Stomach smooth muscle (tissue), 2 donors: ENCODE measurements around the gene TOX2.

Source experiments
- H3K27ac ChIP-seq: one replicate; pipeline ENCODE4 v1.7.0; 2013; ENCODE audit warnings: mild to moderate bottlenecking, low read length, inconsistent platforms
- H3K27me3 ChIP-seq, 2 donors: one replicate each; pipeline ENCODE4 v1.7.0; 2013; ENCODE audit warnings: low read length in 2 of 2; ENCODE audit not compliant: insufficient read depth in 2 of 2, control insufficient read depth in 1 of 2
- H3K36me3 ChIP-seq, 2 donors: one replicate each; pipeline ENCODE4 v1.7.0; 2013; ENCODE audit warnings: low read length in 2 of 2; ENCODE audit not compliant: control insufficient read depth in 2 of 2, insufficient read depth in 2 of 2
- H3K4me1 ChIP-seq: one replicate; pipeline ENCODE4 v1.7.0; 2013; ENCODE audit warnings: low read length; ENCODE audit not compliant: control insufficient read depth, insufficient read depth
- H3K4me3 ChIP-seq, 2 donors: one replicate each; pipeline ENCODE4 v1.7.0; 2013; ENCODE audit warnings: low read length in 2 of 2
- H3K9ac ChIP-seq, 2 donors: one replicate each; pipeline ENCODE4 v1.7.0; 2013; ENCODE audit warnings: low read length in 2 of 2, mild to moderate bottlenecking in 1 of 2
- H3K9me3 ChIP-seq, 2 donors: one replicate each; pipeline ENCODE4 v1.7.0; 2013; ENCODE audit warnings: low read length in 2 of 2; ENCODE audit not compliant: control insufficient read depth in 2 of 2
- donor health status: healthy.
- donor health status: Pancreatic carcinoma.

Gene TOX2

DNA sequence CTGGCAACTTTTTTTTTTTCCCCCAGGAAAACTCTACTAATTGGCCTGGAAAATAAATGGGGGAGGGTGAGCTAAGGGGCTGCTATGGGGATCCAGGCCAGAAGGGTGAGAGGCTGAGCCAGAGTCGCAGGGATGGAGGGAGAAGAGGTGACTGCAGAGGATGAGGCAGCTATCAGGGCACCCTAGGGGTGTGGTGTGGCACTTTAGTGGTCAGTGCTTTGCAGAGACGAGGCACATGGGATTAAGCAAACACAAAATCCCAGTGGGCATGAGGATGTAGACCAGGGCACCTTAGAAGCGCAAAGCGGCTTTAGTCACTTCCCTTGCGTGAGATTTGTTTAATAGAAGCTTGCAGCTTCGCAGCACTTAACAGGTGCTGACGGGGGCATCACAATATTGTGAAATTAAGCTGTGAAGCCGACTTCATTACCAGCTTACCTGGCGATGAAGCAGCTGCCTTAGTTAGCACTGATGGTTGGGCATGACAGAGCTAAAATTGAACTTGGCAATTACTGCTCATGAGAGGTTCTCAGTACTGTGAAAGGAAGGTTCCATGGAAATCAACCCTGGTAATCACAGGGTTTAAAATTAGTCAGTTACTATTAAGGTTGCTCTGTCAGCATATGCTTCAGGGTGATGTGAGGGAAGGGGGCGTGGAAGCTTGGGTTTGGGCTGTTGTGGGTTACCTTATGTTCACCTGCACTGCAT lies 26.0 kb downstream of the TOX2 start:
- H3K27ac ChIP-seq: no peak overlapping the region
- no peak overlapping the region for H3K4me3 ChIP-seq
- peaks cover 20% of the 10 kb centered on the region for H3K4me1 ChIP-seq
- no peaks in the 10 kb centered on the region for H3K36me3 ChIP-seq
- H3K27me3 ChIP-seq: no peaks in the 10 kb centered on the region
- H3K9me3 ChIP-seq: no peaks in the 10 kb centered on the region
- no peak overlapping the region for H3K9ac ChIP-seq

DNA sequence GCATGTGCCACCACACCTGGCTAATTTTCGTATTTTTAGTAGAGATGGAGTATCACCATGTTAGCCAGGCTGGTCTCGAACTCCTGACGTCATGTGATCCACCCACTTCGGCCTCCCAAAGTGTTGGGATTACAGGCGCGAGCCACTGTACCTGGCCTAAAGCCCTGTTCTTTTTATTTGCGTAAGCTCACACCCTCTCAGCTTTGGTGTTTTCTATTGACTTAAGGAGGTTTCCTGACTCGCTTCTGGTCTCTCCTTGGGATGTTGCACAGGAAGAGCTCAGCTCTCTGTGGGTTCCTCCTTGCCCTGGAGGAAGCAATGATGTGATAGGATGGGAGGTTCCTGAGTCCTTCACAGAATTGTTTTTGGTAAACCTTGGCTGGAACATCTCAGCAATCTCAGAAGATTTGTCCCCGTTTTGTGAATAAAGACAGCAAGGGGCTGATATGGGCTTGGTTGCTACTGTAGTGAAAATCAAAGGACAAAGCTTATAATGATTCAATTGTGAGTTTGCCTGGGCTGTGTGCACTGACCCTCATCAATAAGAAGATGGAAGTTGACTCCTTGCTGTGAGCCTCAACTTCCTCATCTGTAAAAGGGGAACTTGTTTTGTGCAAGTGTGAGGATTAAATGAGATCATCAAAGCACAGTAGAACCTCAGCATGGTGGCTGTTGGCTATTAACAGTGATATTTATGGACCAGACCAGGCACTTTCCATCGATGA lies 27.0 kb downstream of the TOX2 start:
- Histone ChIP-seq H3K4me1 (peaks cover 20% of the 10 kb centered on the region), H3K27ac (no peak overlapping the region)

DNA sequence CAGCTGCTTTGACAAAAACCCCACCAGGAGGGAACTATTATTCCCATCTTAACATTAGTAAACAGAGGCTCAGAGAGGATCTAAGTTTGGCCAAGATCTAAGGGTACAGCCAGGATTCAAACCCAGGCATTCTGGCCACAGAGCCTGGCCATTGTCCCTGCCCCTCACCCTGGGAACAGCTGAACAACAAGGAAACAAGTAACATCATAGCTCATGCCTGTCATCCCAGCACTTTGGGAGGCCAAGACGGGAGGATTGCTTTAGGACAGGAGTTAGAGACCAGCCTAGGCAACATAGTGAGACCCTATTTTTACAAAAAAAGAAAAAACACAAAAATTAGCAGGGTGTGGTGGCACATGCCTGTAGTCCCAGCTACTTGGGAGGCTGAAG lies 27.5 kb downstream of the TOX2 start:
- H3K36me3 ChIP-seq: no peaks in the 10 kb centered on the region
- H3K9ac ChIP-seq: no peak overlapping the region
- H3K27me3 ChIP-seq: peaks cover 0 to under 1% of the 10 kb centered on the region in 2 donors
- peaks cover 20% of the 10 kb centered on the region for H3K4me1 ChIP-seq
- no peak overlapping the region for H3K27ac ChIP-seq
- H3K9me3 ChIP-seq: no peaks in the 10 kb centered on the region
- no peak overlapping the region for H3K4me3 ChIP-seq

More for the DNA sequence above, 27.0 kb downstream of the TOX2 start:
- H3K9ac ChIP-seq: no peak overlapping the region
- H3K36me3 ChIP-seq: no peaks in the 10 kb centered on the region
- H3K9me3 ChIP-seq: no peaks in the 10 kb centered on the region
- no peak overlapping the region for H3K4me3 ChIP-seq
- H3K27me3 ChIP-seq: no peaks in the 10 kb centered on the region

DNA sequence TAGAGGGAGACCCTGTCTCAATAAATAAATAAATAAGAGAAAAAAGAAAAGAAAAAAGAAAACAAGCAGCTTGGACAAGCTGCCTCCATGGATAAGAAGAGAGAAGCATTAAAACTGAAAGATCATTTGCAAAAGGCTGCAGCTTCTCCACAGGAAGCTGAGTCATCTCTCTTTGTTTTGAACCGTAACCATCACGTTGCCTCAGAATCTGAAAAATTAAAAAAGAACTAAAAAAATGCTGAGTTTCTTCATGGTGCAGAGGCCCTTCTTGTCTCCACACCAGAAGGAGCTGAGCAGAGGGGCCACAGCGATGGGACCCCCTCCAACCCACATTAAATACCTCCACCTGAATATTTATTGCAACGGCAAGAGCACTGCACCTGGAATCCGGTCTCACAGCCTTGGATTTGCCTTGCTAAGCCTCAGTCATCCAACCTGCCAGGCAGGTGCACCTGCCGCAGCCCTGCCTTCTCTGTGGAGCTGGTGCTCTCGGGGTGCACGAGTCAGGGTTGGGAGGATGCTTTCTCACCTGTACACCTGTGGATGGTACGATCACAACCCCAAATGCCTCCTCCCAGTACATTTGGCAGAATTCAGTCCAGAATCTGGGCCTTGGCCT lies 28.1 kb downstream of the TOX2 start:
- no peak overlapping the region for H3K27ac ChIP-seq
- no peak overlapping the region for H3K4me3 ChIP-seq
- H3K9me3 ChIP-seq: no peaks in the 10 kb centered on the region
- no peaks in the 10 kb centered on the region for H3K36me3 ChIP-seq
- H3K9ac ChIP-seq: no peak overlapping the region
- H3K4me1 ChIP-seq: peaks cover 17% of the 10 kb centered on the region
- H3K27me3 ChIP-seq: peaks cover 0 to 2% of the 10 kb centered on the region in 2 donors

DNA sequence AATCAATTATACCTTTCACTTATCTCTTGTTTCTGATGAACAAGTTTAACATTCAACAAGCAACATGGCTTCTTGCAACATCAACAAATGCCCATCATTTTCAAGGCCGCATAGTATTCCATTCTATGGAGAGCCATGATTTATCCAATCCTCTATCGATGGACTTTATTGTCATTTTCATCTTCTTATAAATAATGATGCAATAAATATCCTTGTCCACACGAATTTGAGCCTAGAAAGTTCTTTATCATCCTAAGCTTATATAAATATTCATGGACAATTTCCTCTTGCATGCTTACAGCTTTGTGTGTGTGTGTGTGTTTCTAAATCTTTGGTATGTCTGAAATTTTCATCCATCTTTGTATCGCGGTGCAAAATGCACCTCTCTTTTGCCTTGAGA lies 29.1 kb downstream of the TOX2 start:
- H3K4me3 ChIP-seq: no peak overlapping the region
- no peaks in the 10 kb centered on the region for H3K9me3 ChIP-seq
- H3K27me3 ChIP-seq: peaks cover 0 to 2% of the 10 kb centered on the region in 2 donors
- no peak overlapping the region for H3K27ac ChIP-seq
- H3K9ac ChIP-seq: no peak overlapping the region
- no peaks in the 10 kb centered on the region for H3K36me3 ChIP-seq
- peaks cover 12% of the 10 kb centered on the region for H3K4me1 ChIP-seq

DNA sequence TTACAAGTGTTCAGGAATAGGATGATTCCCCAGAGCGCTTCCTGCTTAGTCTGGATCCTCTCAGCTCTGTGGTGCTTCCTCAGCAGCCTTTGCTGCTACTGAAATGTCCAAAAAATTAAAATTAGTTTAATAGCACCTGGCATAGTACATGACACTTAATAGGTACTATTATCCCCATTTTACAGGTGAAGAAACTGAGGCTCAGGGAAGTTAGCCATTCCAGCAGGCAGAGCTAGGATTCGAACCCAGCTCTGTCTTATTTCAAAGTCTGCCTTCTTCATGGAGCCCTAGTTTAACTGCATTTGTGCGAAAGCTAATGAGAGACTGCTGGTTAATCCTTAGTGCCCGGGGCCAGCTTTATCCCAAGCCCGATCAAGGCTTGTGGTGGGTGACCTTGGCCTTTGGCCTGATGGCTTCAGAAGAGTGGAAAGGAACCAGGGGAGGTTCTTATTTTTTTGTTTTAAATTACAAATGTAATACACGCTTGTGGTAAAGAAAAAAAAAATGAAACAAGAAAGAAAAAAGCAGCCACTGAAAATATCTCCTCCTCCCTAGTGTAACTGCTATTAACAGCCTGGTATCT lies 30.1 kb downstream of the TOX2 start:
- H3K27me3 ChIP-seq: peaks cover 0 to 2% of the 10 kb centered on the region in 2 donors
- H3K9me3 ChIP-seq: no peaks in the 10 kb centered on the region
- H3K27ac ChIP-seq: no peak overlapping the region
- H3K36me3 ChIP-seq: no peaks in the 10 kb centered on the region
- peaks cover 2% of the 10 kb centered on the region for H3K4me1 ChIP-seq
- no peak overlapping the region for H3K4me3 ChIP-seq
- H3K9ac ChIP-seq: no peak overlapping the region

DNA sequence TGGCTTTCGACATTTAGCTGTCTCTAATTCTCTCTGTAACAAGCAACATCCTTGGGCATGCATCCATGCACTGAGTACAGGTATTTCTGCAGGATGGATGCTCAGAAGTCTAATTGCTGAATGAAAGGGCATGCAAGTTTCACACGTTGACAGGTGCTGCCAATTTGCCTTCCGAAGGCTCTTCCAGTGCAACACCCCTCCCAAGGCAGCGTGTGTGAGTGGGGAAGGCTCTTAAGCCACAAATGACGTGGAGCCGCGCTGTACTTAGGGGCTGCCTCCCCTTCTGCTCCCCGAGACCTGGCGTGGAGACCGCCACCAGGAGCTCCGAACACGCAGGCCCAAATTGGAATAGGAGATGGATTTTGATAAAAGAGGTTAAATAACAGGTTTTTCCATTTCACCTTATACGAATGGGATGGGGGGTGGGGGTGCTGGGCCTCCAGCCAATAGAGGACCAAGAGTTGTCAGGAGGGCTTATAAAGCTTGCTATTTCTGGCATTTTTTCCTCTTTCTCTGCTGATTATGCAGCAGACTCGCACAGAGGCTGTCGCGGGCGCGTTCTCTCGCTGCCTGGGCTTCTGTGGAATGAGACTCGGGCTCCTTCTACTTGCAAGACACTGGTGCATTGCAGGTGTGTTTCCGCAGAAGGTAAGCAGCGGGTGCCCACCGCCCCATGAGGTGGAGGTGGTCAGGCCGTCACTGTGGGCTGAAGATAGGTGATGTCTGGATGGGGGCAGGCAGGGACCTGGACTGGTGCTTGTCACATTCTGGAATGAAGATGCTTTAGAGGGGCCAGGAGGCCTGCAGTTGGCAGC lies 30.9 kb downstream of the TOX2 start:
- Histone ChIP-seq H3K4me3 (no peak overlapping the region), H3K9me3 (no peaks in the 10 kb centered on the region), H3K36me3 (no peaks in the 10 kb centered on the region), H3K27me3 (peaks cover 2 to 3% of the 10 kb centered on the region in 2 donors), H3K4me1 (no peaks in the 10 kb centered on the region), H3K9ac (no peak overlapping the region), H3K27ac (no peak overlapping the region)

DNA sequence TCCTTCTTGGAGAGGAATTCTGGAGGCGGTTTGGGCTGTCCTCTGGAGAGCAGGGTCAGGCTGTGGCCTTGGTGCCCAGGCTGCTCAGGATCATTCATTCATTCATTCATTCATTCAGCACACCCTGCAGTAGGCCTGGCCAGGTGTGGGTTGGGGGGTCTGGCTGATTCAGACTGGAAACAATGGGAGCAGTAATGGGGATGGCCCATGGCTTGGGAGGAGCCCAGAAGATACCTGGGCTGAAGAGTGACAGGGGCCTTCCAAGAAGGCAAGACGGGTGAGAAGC lies 31.5 kb downstream of the TOX2 start:
- no peak overlapping the region for H3K4me3 ChIP-seq

DNA sequence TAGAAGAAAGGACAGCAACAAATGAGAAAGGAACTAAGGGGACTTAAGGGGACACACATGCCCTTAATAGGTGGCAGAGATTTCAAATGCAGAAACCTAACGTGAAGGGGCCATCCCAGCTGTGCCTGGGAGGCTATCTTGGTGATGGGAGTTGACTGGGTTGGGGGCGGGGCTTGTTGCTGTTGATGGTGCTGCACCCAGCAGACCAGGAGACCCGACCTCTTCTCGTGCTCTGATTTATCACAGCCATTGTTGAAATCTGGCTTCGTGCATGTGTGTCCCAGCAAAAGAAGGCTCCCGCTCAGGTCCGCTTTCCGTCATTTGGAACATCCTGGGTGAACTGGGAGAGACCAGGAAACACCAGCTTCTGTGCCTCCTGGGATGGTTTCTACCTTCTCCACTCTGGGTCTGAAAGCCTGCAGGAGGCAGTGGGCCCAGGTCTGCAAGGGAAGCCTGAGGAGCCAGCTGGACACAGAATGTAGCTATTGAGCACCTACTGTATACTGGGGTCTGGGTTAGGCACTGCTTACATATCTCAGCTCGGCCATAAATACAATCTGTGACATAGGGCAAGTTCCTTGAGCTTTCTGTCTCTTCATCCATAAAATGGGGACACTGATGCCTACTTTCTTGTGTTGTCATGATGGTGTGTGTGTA lies 32.1 kb downstream of the TOX2 start:
- no peaks in the 10 kb centered on the region for H3K9me3 ChIP-seq
- H3K9ac ChIP-seq: no peak overlapping the region
- H3K4me1 ChIP-seq: no peaks in the 10 kb centered on the region
- no peak overlapping the region for H3K27ac ChIP-seq
- no peak overlapping the region for H3K4me3 ChIP-seq
- H3K27me3 ChIP-seq: peaks cover 4 to 5% of the 10 kb centered on the region in 2 donors
- no peaks in the 10 kb centered on the region for H3K36me3 ChIP-seq

More for the DNA sequence above, 31.5 kb downstream of the TOX2 start:
- Histone ChIP-seq H3K27me3 (peaks cover 4 to 5% of the 10 kb centered on the region in 2 donors), H3K9ac (no peak overlapping the region), H3K27ac (no peak overlapping the region), H3K9me3 (no peaks in the 10 kb centered on the region), H3K4me1 (no peaks in the 10 kb centered on the region), H3K36me3 (no peaks in the 10 kb centered on the region)

DNA sequence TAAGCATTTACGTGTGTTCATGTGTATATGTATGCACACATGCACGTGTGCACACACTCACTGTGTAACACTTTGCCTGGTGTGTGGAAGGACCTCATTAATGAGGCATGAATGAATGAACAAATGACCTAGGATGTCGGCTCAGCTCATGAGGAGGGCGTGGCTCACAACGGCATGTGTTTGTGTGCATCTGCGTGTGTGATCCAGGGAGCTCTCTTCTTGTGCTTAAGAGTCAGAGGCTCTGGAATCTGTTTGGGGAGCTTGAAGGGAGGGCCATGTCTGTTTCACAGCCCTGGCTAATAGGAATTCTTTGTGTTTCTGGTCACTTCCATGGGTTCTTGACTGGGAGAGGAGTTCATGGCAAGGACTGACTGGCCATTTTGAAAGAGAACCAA lies 32.7 kb downstream of the TOX2 start:
- no peaks in the 10 kb centered on the region for H3K9me3 ChIP-seq
- H3K27me3 ChIP-seq: peaks cover 4 to 5% of the 10 kb centered on the region in 2 donors
- no peaks in the 10 kb centered on the region for H3K4me1 ChIP-seq
- no peak overlapping the region for H3K27ac ChIP-seq
- H3K4me3 ChIP-seq: no peak overlapping the region
- H3K9ac ChIP-seq: no peak overlapping the region
- no peaks in the 10 kb centered on the region for H3K36me3 ChIP-seq
